ENCODE measurements around the gene LIMCH1.

The LIMCH1 gene

GRCh38 chr4:41741354-41741753 is 203.4 kb downstream of the LIMCH1 start:
- DNase-seq, result no peak

GRCh38 chr4:41744572-41745291 is 206.8 kb downstream of the LIMCH1 start:
- no peak for DNase-seq

GRCh38 chr4:41745292-41746024 is 207.5 kb downstream of the LIMCH1 start:
- DNase-seq, result no peak

GRCh38 chr4:41746025-41746439 is 208.1 kb downstream of the LIMCH1 start:
- DNase-seq, result no peak

- DNase-seq, result no peak
These were observed 208.7 kb downstream of the LIMCH1 start for GRCh38 chr4:41746440-41747229.

GRCh38 chr4:41747230-41748055 is 209.5 kb downstream of the LIMCH1 start:
- no peak for DNase-seq

- no peak for DNase-seq
These were observed 210.2 kb downstream of the LIMCH1 start for GRCh38 chr4:41748074-41748570.

GRCh38 chr4:41748571-41749475 is 210.9 kb downstream of the LIMCH1 start, which contains the start of gene PHOX2B:
Gene PHOX2B (minus strand): TSS chr4:41748725. CDS start chr4:41748610, 115 bp downstream.
- DNase-seq, result no peak

GRCh38 chr4:41749631-41750039 is 211.7 kb downstream of the LIMCH1 start:
- no peak for DNase-seq

All from activated CD4-positive, alpha-beta T cell treated with anti-CD3 and anti-CD28 coated beads for 4 hours (primary cell).